Fibroblast of the aortic adventitia (primary cell): ENCODE data around the gene GUCA1A. TPM values are rescaled to one million over a fixed set of nuclear protein-coding genes. Genes with fewer than 3 reads are reported as not detected.

Experiments
- DNase-seq: peaks from one replicate; pipeline ENCODE4 v3.0.0-alpha.2; 2010; ENCODE audit warnings: low read depth
- H3K4me3 ChIP-seq: 2 replicates; pipeline ENCODE4 v1.5.1; 2011; ENCODE audit warnings: low read depth, mild to moderate bottlenecking, control low read depth, low read length, moderate library complexity
- CTCF ChIP-seq: IDR thresholded peaks from 2 replicates; pipeline ENCODE4 v1.5.1; 2011; ENCODE audit warnings: mild to moderate bottlenecking, low read length, control low read depth, inconsistent platforms; ENCODE audit not compliant: insufficient read depth
- total RNA-seq: library from RNA; depleted of rRNA; stranded (reverse); fragments of >200 nt; gene quantifications from 2 replicates; pipeline ENCODE4 v1.2.3, GENCODE V29; 2012; ENCODE audit warnings: low replicate concordance

Gene GUCA1A
- total RNA-seq, 1 donor, result not detected

DNA sequence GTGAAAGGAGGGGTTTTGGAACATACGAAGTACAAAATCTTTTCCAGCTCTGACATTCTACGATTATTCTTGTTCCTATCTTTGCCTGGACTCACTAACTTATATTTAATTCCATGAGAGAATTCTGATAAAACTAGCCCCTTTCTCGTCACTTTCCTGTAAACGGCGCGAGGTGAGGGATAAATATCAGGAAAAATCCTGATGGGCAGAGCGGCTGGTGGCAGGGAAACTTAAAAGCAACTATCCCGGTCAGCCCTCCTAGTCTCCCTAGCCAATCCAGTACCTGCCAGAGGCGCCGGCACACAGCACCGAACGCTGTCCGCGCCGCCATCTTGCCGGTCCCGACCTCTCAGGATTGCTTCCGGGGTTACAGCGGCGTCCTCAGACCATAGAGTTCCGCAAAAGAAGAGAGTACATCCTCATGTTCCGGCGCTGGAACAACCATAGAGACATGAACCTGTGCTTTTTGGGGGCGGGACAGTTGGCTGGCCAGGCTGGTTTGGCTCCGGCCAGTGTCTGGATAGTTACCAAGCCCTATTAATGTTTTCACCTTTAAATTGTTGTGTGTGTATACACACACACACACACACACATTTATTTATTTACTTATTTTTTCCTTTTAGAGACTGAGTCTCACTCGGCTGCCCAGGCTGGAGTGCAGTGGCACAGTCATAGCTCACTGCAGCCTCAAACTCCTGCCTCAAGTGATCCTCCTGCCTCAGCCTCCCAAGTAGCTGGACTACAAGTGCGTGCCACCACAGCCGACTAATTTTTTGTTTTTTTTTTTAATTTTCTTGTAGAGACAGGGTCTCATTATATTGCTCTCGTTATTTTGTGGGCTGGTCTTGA, 44.6 kb downstream of the GUCA1A start, which contains the start of gene MRPS10:
Gene MRPS10, minus strand, starts transcription at position 343 of the 849 bp plus-strand sequence. Its CDS starts 12 bp downstream, at position 331.
- DNase-seq, result peak; percentile 96
- peak within 1 kb of the TSS; percentile 96 for H3K4me3 ChIP-seq
- TF ChIP-seq CTCF, result no peak

GRCh38 chr6:42220807-42221206, 47.6 kb downstream of the GUCA1A start:
- no peak for DNase-seq
- TF ChIP-seq CTCF, result no peak
- no peak overlapping the region for H3K4me3 ChIP-seq

- TF ChIP-seq CTCF, result no peak
- no peak overlapping the region for H3K4me3 ChIP-seq
- DNase-seq, result no peak
Observed at GRCh38 chr6:42221546-42221945, 48.4 kb downstream of the GUCA1A start.

GRCh38 chr6:42222448-42222847, 49.3 kb downstream of the GUCA1A start:
- no peak for TF ChIP-seq CTCF
- no peak for DNase-seq
- no peak overlapping the region for H3K4me3 ChIP-seq

DNA sequence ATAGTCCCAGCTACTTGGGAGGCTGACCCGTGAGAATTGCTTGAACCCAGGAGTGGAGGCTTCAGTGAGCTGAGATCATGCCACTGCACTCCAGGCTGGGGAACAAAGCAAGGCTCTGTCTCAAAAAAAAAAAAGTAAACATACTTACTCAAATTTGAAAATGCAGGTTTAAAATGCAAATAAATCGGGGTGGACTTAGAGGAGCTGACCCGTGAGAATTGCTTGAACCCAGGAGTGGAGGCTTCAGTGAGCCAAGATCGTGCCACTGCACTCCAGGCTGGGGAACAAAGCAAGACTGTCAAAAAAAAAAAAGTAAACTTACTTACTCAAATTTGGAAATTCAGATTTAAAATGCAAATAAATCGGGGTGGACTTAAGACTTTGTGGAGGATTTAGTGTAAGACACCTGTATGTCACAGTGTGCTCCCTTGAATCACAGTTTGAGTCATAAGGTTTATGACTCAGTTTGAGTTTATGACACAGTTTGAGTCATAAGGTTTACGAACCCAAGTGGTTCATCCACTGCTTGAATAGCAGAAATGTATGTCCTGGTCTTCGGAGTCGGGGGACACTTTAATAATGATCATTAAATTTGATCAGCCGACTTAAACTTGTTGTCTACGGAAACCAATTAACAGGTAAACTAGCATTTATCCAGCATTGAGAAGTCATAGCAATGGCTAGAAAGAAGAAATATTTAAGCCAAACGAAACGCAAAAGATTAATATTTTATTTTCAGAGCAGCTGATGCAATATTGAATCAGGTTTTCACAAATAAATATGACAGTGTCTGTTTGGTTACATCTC, 51.3 kb downstream of the GUCA1A start:
- no peak for TF ChIP-seq CTCF
- no peak overlapping the region for H3K4me3 ChIP-seq
- DNase-seq, result peak; percentile 70

GRCh38 chr6:42225029-42225339, 51.8 kb downstream of the GUCA1A start:
- DNase-seq, result no peak
- H3K4me3 ChIP-seq, result no peak overlapping the region
- TF ChIP-seq CTCF, result no peak
